ENCODE measurements around the gene SDK2.

Gene SDK2

GRCh38 chr17:73491648-73492047, 152.6 kb downstream of the SDK2 start:
- no peak overlapping the region for H3K27ac ChIP-seq (ENCODE audit: low read depth, low read length)
- no peaks in the 10 kb centered on the region for H3K9me3 ChIP-seq (ENCODE audit: control insufficient read depth, insufficient read depth, low read length)
- H3F3A ChIP-seq (ENCODE audit: control insufficient read depth, insufficient read depth), result no peaks in the 10 kb centered on the region
- no peaks in the 10 kb centered on the region for H3K36me3 ChIP-seq (ENCODE audit: control insufficient read depth, low read length)
- no peak overlapping the region for H3K4me3 ChIP-seq (ENCODE audit: low read length)
- H3K9me2 ChIP-seq (replicated peaks; ENCODE audit: control insufficient read depth, low read length), result no peaks in the 10 kb centered on the region
- no peaks in the 10 kb centered on the region for H4K20me1 ChIP-seq (ENCODE audit: control insufficient read depth, insufficient read depth, low read depth, low read length)
- H3K27me3 ChIP-seq (ENCODE audit: control insufficient read depth, low read length), result no peaks in the 10 kb centered on the region
- no peak for TF ChIP-seq EZH2phosphoT487 (IDR thresholded peaks at IDR 0.05; ENCODE audit: borderline replicate concordance, low read length)
- no peak for TF ChIP-seq CTCF (IDR thresholded peaks at IDR 0.05; ENCODE audit: low read depth, low read length, poor library complexity, severe bottlenecking)
- no peaks in the 10 kb centered on the region for H3K79me2 ChIP-seq (ENCODE audit: control insufficient read depth, low read length)
- no peak overlapping the region for H3K4me2 ChIP-seq (ENCODE audit: low read length)
- no peaks in the 10 kb centered on the region for H3K4me1 ChIP-seq (ENCODE audit: control insufficient read depth, low read length)

GRCh38 chr17:73490851-73491250, 153.4 kb downstream of the SDK2 start:
- no peaks in the 10 kb centered on the region for H3K27me3 ChIP-seq (ENCODE audit: control insufficient read depth, low read length)
- H3K4me2 ChIP-seq (ENCODE audit: low read length), result no peak overlapping the region
- no peaks in the 10 kb centered on the region for H3K9me2 ChIP-seq (replicated peaks; ENCODE audit: control insufficient read depth, low read length)
- H3K9me3 ChIP-seq (ENCODE audit: control insufficient read depth, insufficient read depth, low read length), result no peaks in the 10 kb centered on the region
- H3F3A ChIP-seq (ENCODE audit: control insufficient read depth, insufficient read depth), result no peaks in the 10 kb centered on the region
- TF ChIP-seq CTCF (IDR thresholded peaks at IDR 0.05; ENCODE audit: low read depth, low read length, poor library complexity, severe bottlenecking), result no peak
- TF ChIP-seq EZH2phosphoT487 (IDR thresholded peaks at IDR 0.05; ENCODE audit: borderline replicate concordance, low read length), result no peak
- H3K36me3 ChIP-seq (ENCODE audit: control insufficient read depth, low read length), result no peaks in the 10 kb centered on the region
- no peak overlapping the region for H3K27ac ChIP-seq (ENCODE audit: low read depth, low read length)
- H3K79me2 ChIP-seq (ENCODE audit: control insufficient read depth, low read length), result no peaks in the 10 kb centered on the region
- no peaks in the 10 kb centered on the region for H4K20me1 ChIP-seq (ENCODE audit: control insufficient read depth, insufficient read depth, low read depth, low read length)
- no peak overlapping the region for H3K4me3 ChIP-seq (ENCODE audit: low read length)
- H3K4me1 ChIP-seq (ENCODE audit: control insufficient read depth, low read length), result no peaks in the 10 kb centered on the region

GRCh38 chr17:73489991-73490390, 154.3 kb downstream of the SDK2 start:
- H3K4me2 ChIP-seq (ENCODE audit: low read length), result no peak overlapping the region
- no peaks in the 10 kb centered on the region for H3F3A ChIP-seq (ENCODE audit: control insufficient read depth, insufficient read depth)
- no peaks in the 10 kb centered on the region for H3K36me3 ChIP-seq (ENCODE audit: control insufficient read depth, low read length)
- no peaks in the 10 kb centered on the region for H3K27me3 ChIP-seq (ENCODE audit: control insufficient read depth, low read length)
- H3K27ac ChIP-seq (ENCODE audit: low read depth, low read length), result no peak overlapping the region
- H3K79me2 ChIP-seq (ENCODE audit: control insufficient read depth, low read length), result no peaks in the 10 kb centered on the region
- H3K4me1 ChIP-seq (ENCODE audit: control insufficient read depth, low read length), result no peaks in the 10 kb centered on the region
- H3K9me3 ChIP-seq (ENCODE audit: control insufficient read depth, insufficient read depth, low read length), result peaks cover 4% of the 10 kb centered on the region; the same call in 1 of the 2 replicates
- TF ChIP-seq EZH2phosphoT487 (IDR thresholded peaks at IDR 0.05; ENCODE audit: borderline replicate concordance, low read length) (no peak), CTCF (IDR thresholded peaks at IDR 0.05; ENCODE audit: low read depth, low read length, poor library complexity, severe bottlenecking) (no peak)
- H4K20me1 ChIP-seq (ENCODE audit: control insufficient read depth, insufficient read depth, low read depth, low read length), result no peaks in the 10 kb centered on the region
- H3K4me3 ChIP-seq (ENCODE audit: low read length), result no peak overlapping the region
- H3K9me2 ChIP-seq (replicated peaks; ENCODE audit: control insufficient read depth, low read length), result no peaks in the 10 kb centered on the region

DNA sequence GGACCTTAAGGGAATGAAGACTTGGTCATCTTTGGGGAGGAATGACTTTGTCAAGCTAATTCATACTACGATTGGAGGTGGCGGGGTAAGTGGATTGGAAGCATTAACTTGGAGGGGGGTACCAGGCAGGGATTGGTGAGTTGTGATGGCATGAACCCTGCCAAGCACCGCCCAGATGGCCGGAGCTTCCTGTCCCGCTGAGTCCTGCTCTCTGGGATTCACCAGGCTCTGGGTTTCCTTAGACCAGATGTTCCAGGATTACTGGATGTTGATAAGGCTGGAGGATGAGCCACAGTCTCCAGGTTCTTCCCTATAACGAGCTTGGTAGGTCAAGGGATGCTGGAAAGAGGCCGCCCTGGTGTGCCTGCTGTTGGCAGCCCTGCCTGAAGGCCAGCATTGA, 154.9 kb downstream of the SDK2 start:
- no peak overlapping the region for H3K4me2 ChIP-seq (ENCODE audit: low read length)
- no peaks in the 10 kb centered on the region for H3K27me3 ChIP-seq (ENCODE audit: control insufficient read depth, low read length)
- no peaks in the 10 kb centered on the region for H3K79me2 ChIP-seq (ENCODE audit: control insufficient read depth, low read length)
- no peaks in the 10 kb centered on the region for H4K20me1 ChIP-seq (ENCODE audit: control insufficient read depth, insufficient read depth, low read depth, low read length)
- H3K36me3 ChIP-seq (ENCODE audit: control insufficient read depth, low read length), result no peaks in the 10 kb centered on the region
- no peak overlapping the region for H3K27ac ChIP-seq (ENCODE audit: low read depth, low read length)
- no peaks in the 10 kb centered on the region for H3K9me2 ChIP-seq (replicated peaks; ENCODE audit: control insufficient read depth, low read length)
- TF ChIP-seq EZH2phosphoT487 (IDR thresholded peaks at IDR 0.05; ENCODE audit: borderline replicate concordance, low read length), result no peak
- TF ChIP-seq CTCF (IDR thresholded peaks at IDR 0.05; ENCODE audit: low read depth, low read length, poor library complexity, severe bottlenecking), result no peak
- H3K4me3 ChIP-seq (ENCODE audit: low read length), result no peak overlapping the region
- H3K9me3 ChIP-seq (ENCODE audit: control insufficient read depth, insufficient read depth, low read length), result peaks cover 8% of the 10 kb centered on the region; the same call in 1 of the 2 replicates
- H3K4me1 ChIP-seq (ENCODE audit: control insufficient read depth, low read length), result no peaks in the 10 kb centered on the region
- no peaks in the 10 kb centered on the region for H3F3A ChIP-seq (ENCODE audit: control insufficient read depth, insufficient read depth)

All from DOHH2 (cell line).